Retinal pigment epithelial cell (primary cell): Measurements from ENCODE around the gene MN1.

Experiments
- DNase-seq: peaks from one replicate; pipeline ENCODE4 v3.0.0-alpha.2; 2010; ENCODE audit warnings: low read depth
- H3K4me3 ChIP-seq: 2 replicates; pipeline ENCODE4 v1.5.1; 2011; ENCODE audit warnings: mild to moderate bottlenecking, low read length, control low read depth, moderate library complexity
- TF ChIP-seq, protein P1 (sequence below): conservative IDR thresholded peaks from 2 replicates; pipeline ENCODE4 v1.5.1; 2011; ENCODE audit warnings: low read depth, low read length, control low read depth, inconsistent platforms

Gene MN1

DNA sequence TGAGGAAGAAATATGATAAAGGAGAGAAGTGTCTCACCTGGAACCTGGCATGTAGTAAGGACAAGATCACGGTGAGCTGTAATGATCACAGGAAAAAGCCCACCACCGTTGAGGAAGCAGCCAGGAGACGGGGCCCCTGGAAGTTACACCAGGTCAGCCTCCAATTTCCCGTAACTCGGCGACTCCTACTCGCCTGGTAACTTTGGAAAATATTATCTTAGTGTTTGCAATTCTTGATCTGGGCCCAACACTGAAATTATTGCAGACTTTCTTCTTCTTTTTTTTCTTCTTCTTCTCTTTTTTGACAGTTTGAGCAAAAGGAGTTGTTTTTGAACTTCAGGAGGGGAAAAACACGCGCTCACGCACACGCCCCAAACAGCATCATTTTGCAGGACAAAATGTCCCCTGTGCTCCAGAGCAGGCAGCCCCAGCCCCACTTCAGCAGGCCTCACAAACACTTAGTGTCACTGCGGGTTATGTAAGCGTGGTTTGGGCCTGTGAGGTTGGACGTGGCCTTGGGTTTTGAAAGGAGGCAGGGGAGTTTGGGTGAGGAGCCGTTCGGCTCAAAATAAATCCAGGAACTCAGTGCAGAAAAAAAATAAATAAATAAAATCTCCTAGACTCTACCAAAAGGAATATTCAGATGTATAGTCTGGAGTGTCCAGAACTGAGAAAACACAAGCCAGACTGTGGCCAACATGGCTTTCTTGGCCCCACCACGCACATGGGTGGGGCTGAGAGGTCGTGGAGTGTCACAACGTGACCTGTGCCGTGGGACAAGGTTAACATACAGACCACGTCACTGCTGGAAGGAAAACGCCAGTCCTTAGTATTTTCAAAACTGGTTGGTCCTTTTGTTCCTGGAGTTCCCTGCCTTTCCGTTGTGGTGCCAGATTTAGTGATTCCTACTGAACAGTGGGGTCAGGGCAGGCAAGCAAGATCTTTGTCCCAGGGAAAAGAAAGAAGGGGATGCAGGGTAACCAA is 26.3 kb upstream of the MN1 start:
- no peak overlapping the region for H3K4me3 ChIP-seq
- DNase-seq = no peak
- TF ChIP-seq, protein P1, sequence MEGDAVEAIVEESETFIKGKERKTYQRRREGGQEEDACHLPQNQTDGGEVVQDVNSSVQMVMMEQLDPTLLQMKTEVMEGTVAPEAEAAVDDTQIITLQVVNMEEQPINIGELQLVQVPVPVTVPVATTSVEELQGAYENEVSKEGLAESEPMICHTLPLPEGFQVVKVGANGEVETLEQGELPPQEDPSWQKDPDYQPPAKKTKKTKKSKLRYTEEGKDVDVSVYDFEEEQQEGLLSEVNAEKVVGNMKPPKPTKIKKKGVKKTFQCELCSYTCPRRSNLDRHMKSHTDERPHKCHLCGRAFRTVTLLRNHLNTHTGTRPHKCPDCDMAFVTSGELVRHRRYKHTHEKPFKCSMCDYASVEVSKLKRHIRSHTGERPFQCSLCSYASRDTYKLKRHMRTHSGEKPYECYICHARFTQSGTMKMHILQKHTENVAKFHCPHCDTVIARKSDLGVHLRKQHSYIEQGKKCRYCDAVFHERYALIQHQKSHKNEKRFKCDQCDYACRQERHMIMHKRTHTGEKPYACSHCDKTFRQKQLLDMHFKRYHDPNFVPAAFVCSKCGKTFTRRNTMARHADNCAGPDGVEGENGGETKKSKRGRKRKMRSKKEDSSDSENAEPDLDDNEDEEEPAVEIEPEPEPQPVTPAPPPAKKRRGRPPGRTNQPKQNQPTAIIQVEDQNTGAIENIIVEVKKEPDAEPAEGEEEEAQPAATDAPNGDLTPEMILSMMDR = no peak

DNA sequence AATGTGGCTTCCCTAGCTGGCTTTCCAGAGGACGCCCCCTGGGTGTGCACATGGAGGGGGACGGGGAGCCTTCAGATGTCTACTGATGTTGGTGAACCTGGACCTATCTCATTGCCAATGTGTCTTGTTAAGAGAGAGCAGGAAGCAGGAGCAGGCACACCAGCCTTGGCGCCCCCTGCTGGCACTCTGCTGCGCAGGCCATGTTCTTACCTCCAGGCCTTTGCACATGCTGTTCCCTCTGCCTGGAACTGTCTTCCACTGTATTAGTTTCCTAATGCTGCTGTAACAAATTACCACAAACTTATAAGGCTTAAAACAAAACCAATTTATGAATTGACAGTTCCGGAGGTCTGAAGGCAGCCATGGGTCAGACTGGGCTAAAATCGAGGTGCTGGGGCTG is 23.6 kb upstream of the MN1 start:
- TF ChIP-seq, protein P1 = peak; percentile 49
- H3K4me3 ChIP-seq = no peak overlapping the region
- DNase-seq = no peak

DNA sequence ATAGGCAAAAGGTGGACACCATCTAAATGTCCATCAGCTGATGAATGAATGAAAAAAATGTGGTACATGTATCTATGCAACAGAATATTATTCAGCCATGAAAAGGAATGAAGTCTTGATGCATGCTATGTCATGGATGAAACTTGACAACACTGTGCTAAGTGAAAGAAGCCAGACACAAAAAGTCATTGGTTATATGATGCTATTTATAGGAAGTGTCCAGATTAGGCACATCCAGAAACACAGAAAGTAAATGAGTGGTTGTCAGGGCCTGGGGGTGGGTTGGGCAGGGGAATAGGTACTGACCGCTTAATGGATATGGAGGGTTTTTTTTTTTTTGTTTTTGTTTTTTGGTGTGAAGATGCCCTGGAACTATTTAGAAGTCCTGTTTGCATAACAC is 21.7 kb upstream of the MN1 start:
- no peak for DNase-seq
- no peak overlapping the region for H3K4me3 ChIP-seq
- TF ChIP-seq, protein P1 = no peak

DNA sequence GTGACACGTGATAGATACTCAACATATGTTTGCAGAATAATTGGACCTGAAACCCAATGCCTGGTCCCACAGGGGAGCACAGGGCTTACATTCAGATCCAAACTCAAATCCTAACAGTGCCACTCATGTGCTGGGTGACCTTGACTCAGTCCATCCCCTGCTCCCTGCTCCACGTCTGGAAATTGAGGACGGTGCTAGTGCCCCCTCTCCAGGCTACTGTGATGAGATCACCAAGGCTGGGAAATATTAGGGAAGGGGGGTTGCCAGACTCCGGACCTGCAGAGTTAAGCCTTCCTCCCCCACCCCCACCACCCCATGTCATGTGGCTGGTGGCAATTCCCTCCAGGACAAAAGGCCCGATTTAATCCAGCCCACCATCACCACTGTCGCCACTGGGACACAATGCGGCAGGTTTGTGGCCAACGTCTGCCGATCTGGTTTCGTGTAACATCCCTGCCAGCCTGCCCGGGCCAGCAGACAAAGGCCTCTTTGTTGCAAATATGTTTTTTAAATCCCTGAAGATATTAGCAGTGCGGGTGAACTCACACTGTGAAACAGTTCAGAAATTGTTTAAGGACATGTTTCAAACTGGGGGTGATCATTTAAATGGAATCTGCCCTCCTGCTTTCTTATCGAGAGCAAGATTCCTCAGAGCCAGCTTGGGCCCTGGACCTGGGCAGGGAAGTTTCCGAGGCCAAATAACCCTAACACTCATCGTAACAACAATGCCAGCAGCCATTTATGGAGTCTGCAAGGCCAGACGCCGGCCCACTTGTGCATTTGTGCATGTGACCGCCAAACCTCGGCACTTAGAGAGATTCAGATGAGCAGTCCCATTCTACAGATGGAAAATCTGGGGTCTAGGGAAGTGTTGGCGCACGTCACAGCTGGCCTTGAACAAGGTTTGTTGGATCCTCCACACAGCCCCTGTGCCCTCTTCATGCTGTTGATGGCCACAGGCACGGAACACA is 19.6 kb upstream of the MN1 start:
- DNase-seq = peak; percentile 63
- TF ChIP-seq, protein P1 = peak; percentile 30
- no peak overlapping the region for H3K4me3 ChIP-seq

DNA sequence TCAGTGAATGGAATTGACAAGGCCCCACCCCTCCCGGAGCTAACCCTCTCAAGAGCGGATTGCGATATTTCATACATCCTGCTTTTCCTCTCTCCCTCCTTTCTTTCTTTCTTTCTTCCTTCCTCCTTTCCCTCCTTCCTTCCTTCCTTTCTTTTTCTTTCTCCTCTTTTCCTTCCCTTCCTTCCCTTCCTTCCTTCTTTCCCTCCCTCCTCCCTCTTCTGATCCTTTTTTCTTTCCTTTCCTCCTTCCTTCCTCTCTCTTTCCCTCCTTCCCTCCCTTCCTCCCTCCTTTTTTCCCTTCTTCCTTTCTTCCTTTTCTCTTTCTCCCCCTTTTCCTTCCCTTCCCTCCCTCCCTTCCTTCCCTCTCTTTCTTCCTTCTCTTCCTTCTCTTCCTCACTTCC is 15.0 kb upstream of the MN1 start:
- TF ChIP-seq, protein P1 = no peak
- no peak for DNase-seq
- H3K4me3 ChIP-seq = no peak overlapping the region

DNA sequence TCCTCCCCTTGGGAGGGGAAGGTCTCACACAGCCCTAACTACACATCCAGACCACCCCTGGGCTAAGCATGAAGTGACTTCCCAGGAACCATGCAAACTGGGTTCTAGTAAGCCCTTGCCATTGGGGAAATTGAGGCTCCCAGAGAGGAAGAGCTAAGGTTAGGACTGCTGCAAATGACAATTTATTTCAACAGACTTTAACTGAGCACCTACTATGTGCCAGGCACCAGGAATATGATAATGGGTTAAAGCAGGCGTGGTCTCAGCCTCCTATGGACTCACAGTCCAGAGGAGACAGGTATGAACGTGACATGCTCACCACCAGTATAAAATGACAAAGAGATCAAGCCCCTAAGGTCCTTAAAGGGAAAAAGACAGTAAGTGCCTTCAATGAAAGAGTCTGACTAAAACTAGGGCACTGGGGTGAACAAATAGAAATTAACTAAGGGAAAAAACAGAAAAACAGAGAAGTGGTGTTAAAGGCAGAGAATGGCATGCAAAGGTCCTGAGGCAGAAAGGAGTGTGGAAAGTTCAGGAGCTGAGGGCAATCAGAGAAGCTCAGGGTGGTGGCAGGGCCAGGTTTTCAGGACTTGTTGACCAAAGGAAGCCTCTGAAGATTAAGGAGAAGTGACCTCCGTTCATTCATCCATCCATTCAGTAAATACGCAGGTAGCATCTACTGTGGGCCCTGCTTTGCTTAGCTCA is 14.4 kb upstream of the MN1 start:
- no peak overlapping the region for H3K4me3 ChIP-seq
- TF ChIP-seq, protein P1 = no peak
- no peak for DNase-seq
